SK-N-SH (cell line): ENCODE measurements around the gene ANO3. TPM values are rescaled to one million over a fixed set of nuclear protein-coding genes. Genes with fewer than 3 reads are reported as not detected.

Source experiments
- CTCF ChIA-PET: fragments of 300-600, 350-600 bp; formaldehyde crosslinking; extraction: SDS; loops from one replicate; lab custom pipeline; 2021; lab: Yijun Ruan, JAX
- POLR2A ChIA-PET: fragments of 350-600 bp; sonication (Branson Sonifier 250); formaldehyde crosslinking; extraction: SDS; loops from one replicate; lab custom pipeline; 2020; ENCODE audit warnings: antibody characterized with exemption, inconsistent platforms; lab: Yijun Ruan, JAX
- DNase-seq: peaks from one replicate; pipeline ENCODE4 v3.0.0; 2012
- H2AFZ ChIP-seq: fragments of 200-600 bp; sonication (generic); 2 replicates; pipeline ENCODE4 v1.8.1; 2016; ENCODE audit warnings: antibody characterized with exemption, mild to moderate bottlenecking, low read depth
- H3F3A ChIP-seq: fragments of 200-600 bp; sonication (generic); replicated peaks from 2 replicates; pipeline ENCODE3; 2016; ENCODE audit warnings: antibody characterized with exemption, mild to moderate bottlenecking; ENCODE audit not compliant: insufficient read depth
- H3K27ac ChIP-seq, 2 experiments: fragments of 200-500 bp in 1 of 2; fragments of 200-600 bp in 1 of 2; sonication (Bioruptor generic) in 1 of 2; sonication (generic), shearing (Covaris generic) in 1 of 2; 2 replicates each; pipeline versions ENCODE4 v1.5.1 to v1.6.1; 2014 to 2016; ENCODE audit warnings: low read depth in 2 of 2, inconsistent platforms in 1 of 2, low read length in 1 of 2, mild to moderate bottlenecking in 1 of 2, mixed read lengths in 1 of 2
- H3K27me3 ChIP-seq: fragments of 200-600 bp; sonication (generic), shearing (Covaris generic); 2 replicates; pipeline ENCODE4 v1.6.1; 2016; ENCODE audit warnings: mixed run types; ENCODE audit not compliant: insufficient read depth
- H3K36me3 ChIP-seq, 2 experiments: fragments of 200-500 bp in 1 of 2; fragments of 200-600 bp in 1 of 2; sonication (Bioruptor generic) in 1 of 2; sonication (generic) in 1 of 2; replicated peaks in 1 of 2; 2 replicates each; pipeline versions ENCODE3 to v1.5.1; 2014 to 2016; ENCODE audit warnings: low read length in 1 of 2, mild to moderate bottlenecking in 1 of 2; ENCODE audit not compliant: insufficient read depth in 2 of 2, control insufficient read depth in 1 of 2
- H3K4me1 ChIP-seq, 2 experiments: fragments of 200-500 bp in 1 of 2; fragments of 200-600 bp in 1 of 2; sonication (Bioruptor generic) in 1 of 2; sonication (generic), shearing (Covaris generic) in 1 of 2; 2 replicates each; pipeline versions ENCODE4 v1.5.1 to v1.6.1; 2014 to 2016; ENCODE audit warnings: low read depth in 1 of 2, low read length in 1 of 2, mixed run types in 1 of 2; ENCODE audit not compliant: insufficient read depth in 2 of 2, control insufficient read depth in 1 of 2
- H3K4me2 ChIP-seq: fragments of 200-600 bp; sonication (generic), shearing (Covaris generic); 2 replicates; pipeline ENCODE4 v1.6.1; 2017; ENCODE audit warnings: mixed run types
- H3K4me3 ChIP-seq, 2 experiments: fragments of 200-500 bp in 1 of 2; fragments of 200-600 bp in 1 of 2; sonication (Bioruptor generic) in 1 of 2; sonication (generic), shearing (Covaris generic) in 1 of 2; 2 replicates each; pipeline versions ENCODE4 v1.5.1 to v1.8.1; 2014 to 2016; ENCODE audit warnings: low read depth in 2 of 2, inconsistent platforms in 1 of 2, low read length in 1 of 2, mild to moderate bottlenecking in 1 of 2, mixed read lengths in 1 of 2, moderate library complexity in 1 of 2
- H3K79me2 ChIP-seq: fragments of 200-600 bp; sonication (generic); 2 replicates; pipeline ENCODE4 v1.8.1; 2017; ENCODE audit warnings: mild to moderate bottlenecking; ENCODE audit not compliant: insufficient read depth
- H3K9ac ChIP-seq: fragments of 200-600 bp; sonication (generic); 2 replicates; pipeline ENCODE4 v1.6.1; 2017; ENCODE audit warnings: mixed run types
- H3K9me2 ChIP-seq: fragments of 200-600 bp; sonication (generic); 2 replicates; pipeline ENCODE4 v1.6.1; 2017; ENCODE audit warnings: mixed run types
- H3K9me3 ChIP-seq: fragments of 200-600 bp; sonication (generic); 2 replicates; pipeline ENCODE4 v1.6.1; 2017; ENCODE audit warnings: mixed run types, mild to moderate bottlenecking, moderate library complexity
- H4K20me1 ChIP-seq: fragments of 200-600 bp; sonication (generic); 2 replicates; pipeline ENCODE4 v1.6.1; 2017; ENCODE audit warnings: mild to moderate bottlenecking, mixed run types; ENCODE audit not compliant: insufficient read depth
- CHD2 ChIP-seq: fragments of 150-350 bp; IDR thresholded peaks from 2 replicates; pipeline ENCODE4 v1.6.1; 2018; ENCODE audit warnings: low read length; ENCODE audit not compliant: partially characterized antibody
- CTCF ChIP-seq: fragments of 200-600 bp; sonication (generic); IDR thresholded peaks from 2 replicates; pipeline ENCODE4 v1.6.1; 2017; ENCODE audit warnings: antibody characterized with exemption, mild to moderate bottlenecking, moderate library complexity
- EZH2phosphoT487 ChIP-seq: fragments of 200-600 bp; sonication (generic); IDR thresholded peaks from 2 replicates; pipeline ENCODE4 v1.6.1; 2017; ENCODE audit warnings: low read depth, mixed run types, mild to moderate bottlenecking, antibody characterized with exemption, moderate library complexity, borderline replicate concordance
- FOSL2 ChIP-seq: IDR thresholded peaks from 2 replicates; pipeline ENCODE4 v1.4.0; 2012; ENCODE audit warnings: low read depth, mild to moderate bottlenecking, moderate library complexity, borderline replicate concordance
- FOXJ3 ChIP-seq: sonication (generic); formaldehyde crosslinking; IDR thresholded peaks from 2 replicates; pipeline ENCODE4 v1.5.1; 2020; ENCODE audit warnings: mild to moderate bottlenecking, missing genetic modification reagents
- IRF3 ChIP-seq: fragments of 150-350 bp; IDR thresholded peaks from 2 replicates; pipeline ENCODE4 v1.6.1; 2016; ENCODE audit warnings: mild to moderate bottlenecking, low read depth, low read length
- NRF1 ChIP-seq: IDR thresholded peaks from 2 replicates; pipeline ENCODE4 v1.6.1; 2012; ENCODE audit warnings: low read depth, mild to moderate bottlenecking, low read length
- PBX3 ChIP-seq: IDR thresholded peaks from 2 replicates; pipeline ENCODE4; 2012
- RFX5 ChIP-seq: IDR thresholded peaks from 2 replicates; pipeline ENCODE4 v1.6.1; 2012; ENCODE audit warnings: mild to moderate bottlenecking, improper control_type of control experiment, low read length
- RXRA ChIP-seq: IDR thresholded peaks from 2 replicates; pipeline ENCODE4 v1.4.0; 2012; ENCODE audit warnings: low read depth, mild to moderate bottlenecking, borderline replicate concordance
- ZBTB33 ChIP-seq: IDR thresholded peaks from 2 replicates; pipeline ENCODE4 v1.4.0; 2012; ENCODE audit warnings: low read depth, borderline replicate concordance
- WGBS: methylation state at CpG from one replicate; pipeline ENCODE4 v1.1.6; 2017; ENCODE audit warnings: low lambda C conversion rate; 5-methylcytosine and 5-hydroxymethylcytosine counted together
- polyA plus RNA-seq, 3 experiments: library from polyadenylated mRNA; depleted of rRNA; stranded (reverse); fragments of >200 nt; gene quantifications; 2 replicates each; pipeline ENCODE4 v1.2.3, GENCODE V29; 2012

Gene ANO3
- polyA plus RNA-seq, 1 of the 3 experiments (the other 2 are of a cell fraction), result 0.13 TPM

GRCh38 chr11:26319906-26320305 is 12.0 kb upstream of the ANO3 start:
- H3K4me2 ChIP-seq, result no peak overlapping the region
- no peaks in the 10 kb centered on the region for H3K9me2 ChIP-seq
- no peaks in the 10 kb centered on the region for H4K20me1 ChIP-seq
- no peaks in the 10 kb centered on the region for H3K79me2 ChIP-seq
- no peaks in the 10 kb centered on the region for H3K27me3 ChIP-seq
- no peak for TF ChIP-seq FOSL2
- TF ChIP-seq NRF1, result no peak
- no peak for TF ChIP-seq PBX3
- TF ChIP-seq EZH2phosphoT487, result no peak
- TF ChIP-seq CTCF, result no peak
- no peak for TF ChIP-seq ZBTB33
- no peak for TF ChIP-seq RFX5
- no peak for TF ChIP-seq CHD2
- no peak for TF ChIP-seq RXRA
- TF ChIP-seq IRF3, result no peak
- no peak for TF ChIP-seq FOXJ3 (CRISPR knock-in tag)
- H3K9me3 ChIP-seq, result no peaks in the 10 kb centered on the region
- H2AFZ ChIP-seq, result no peak overlapping the region
- CTCF ChIA-PET, result interaction anchor here (1.1 kb wide), 1 partner anchor 231 kb away, joined by 3 read pairs; no protein-coding TSS in a partner anchor
- no peak for DNase-seq
- H3F3A ChIP-seq, result peaks cover 8% of the 10 kb centered on the region
- no peaks in the 10 kb centered on the region for H3K4me1 ChIP-seq
- H3K4me3 ChIP-seq, result no peak overlapping the region
- WGBS, result 37% methylated on average over 2 of the region's 2 CpGs
- POLR2A ChIA-PET, result no interaction called here
- no peaks in the 10 kb centered on the region for H3K36me3 ChIP-seq
- no peak overlapping the region for H3K9ac ChIP-seq
- no peak overlapping the region for H3K27ac ChIP-seq
